Dedifferentiated amniotic fluid mesenchymal stem cell (primary cell): Measurements from ENCODE around the gene BRD9.
"Not testable (repeated sequence)": the region's sequence is repeated elsewhere in the genome, so short reads cannot be mapped to it uniquely, and the experiment has no call there.

Experiments
- DNase-seq: peaks from one replicate; pipeline ENCODE4 v3.0.0-alpha.2; 2016; ENCODE audit errors: extremely low spot score

BRD9 gene

GRCh38 chr5:892394-893136, at the start of gene BRD9, which contains the start of gene TRIP13:
TSS of gene BRD9 (minus strand) at chr5:892801. CDS start at chr5:892657, 144 bp downstream.
TSS of gene TRIP13 (plus strand) at chr5:892884. CDS start at chr5:892999, 115 bp downstream.
- peak; percentile 64 for DNase-seq

- not testable (repeated sequence) for DNase-seq
These were observed 48.1 kb upstream of the BRD9 start for GRCh38 chr5:940741-941140.

- no peak for DNase-seq
These were observed 46.8 kb upstream of the BRD9 start for GRCh38 chr5:939368-939767.

DNA sequence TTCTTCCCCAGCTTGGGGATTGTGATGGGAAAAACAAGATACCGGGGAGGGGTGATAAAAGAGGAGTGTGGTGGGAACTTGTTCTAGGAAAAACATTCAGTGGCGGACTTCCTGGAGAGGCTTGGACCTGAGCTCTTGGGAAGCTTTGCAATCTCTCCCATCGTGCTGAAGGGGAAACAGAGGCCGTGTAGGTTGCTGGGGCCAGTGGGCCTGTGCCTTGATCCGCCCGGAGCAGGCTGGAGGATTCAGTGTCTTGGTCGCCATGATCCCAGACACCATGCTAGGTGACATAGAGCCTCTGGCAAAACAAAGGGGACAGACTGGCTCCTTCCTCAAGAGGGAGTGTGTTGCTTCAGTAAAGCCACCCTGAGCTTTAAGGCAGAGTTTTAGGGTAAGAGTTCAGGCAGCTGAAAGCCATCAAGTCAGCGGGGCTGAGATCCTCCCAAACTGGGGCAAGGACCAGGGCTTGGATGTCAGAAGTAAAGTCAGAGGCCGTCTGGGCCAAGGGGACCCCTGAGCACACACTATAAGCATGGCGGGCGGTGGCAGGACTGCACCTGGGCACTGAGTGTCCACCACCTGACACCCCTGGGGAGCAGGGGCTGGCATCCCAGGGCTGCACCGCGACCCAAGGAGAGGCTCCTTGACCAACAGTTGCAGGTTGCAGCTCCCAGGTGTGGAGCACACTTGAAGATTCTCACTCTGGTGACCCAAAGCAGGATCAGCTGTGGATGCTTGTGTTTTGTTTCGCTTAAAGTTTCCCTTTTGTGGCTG, 44.7 kb upstream of the BRD9 start:
- no peak for DNase-seq

- DNase-seq = no peak
These were observed 43.8 kb upstream of the BRD9 start for GRCh38 chr5:936149-937144.

DNA sequence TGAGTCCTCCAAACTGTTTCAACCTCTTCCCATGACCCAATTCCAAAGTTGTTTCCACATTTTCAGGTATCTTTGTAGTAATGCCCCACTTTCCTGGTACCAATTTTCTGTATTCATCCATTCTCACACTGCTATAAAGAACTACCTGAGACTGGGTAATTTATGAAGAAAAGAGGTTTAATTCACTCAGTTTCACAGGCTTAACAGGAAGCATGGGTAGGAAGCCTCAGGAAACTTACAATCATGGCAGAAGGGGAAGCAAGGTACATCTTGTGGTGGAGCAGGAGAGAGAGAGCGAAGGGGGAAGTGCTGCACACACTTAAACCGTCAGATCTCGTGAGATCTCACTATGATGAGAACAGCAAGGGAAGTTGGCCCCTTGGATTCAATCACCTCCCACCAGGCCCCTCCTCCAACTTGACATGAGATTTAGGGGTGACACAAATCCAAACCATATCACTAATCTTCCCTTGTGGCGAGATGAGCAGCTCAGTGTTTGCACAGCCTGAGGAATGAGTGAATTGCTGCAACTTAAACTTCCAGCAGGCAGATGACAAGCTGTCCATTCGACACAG, 43.0 kb upstream of the BRD9 start:
- DNase-seq = no peak

DNA sequence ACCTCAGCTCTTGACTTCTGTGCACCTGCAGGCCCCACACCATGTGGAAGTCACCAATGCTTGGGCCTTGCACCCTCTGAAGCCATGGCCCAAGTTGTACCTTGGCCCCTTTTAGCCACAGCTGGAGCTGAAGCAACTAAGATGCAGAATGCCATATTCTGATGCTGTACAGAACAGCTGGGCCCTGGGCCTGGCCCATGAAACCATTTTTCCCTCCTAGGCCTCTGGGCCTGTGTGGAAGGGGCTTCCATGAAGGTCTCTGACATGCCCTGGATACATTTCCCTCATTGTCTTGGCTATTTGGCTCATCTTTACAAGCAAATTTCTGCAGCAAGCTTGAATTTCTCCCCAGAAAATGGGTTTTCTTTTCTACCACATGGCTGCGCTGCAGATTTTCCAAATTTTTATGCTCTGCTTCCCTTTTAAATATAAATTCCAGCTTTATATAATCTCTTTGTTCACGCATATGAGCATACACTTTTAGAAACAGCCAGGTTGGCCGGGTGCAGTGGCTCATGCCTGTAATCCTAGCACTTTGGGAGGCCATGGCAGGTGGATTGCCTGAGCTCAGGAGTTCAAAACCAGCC, 41.9 kb upstream of the BRD9 start:
- DNase-seq = not testable (repeated sequence)

GRCh38 chr5:933951-934350, 41.4 kb upstream of the BRD9 start:
- DNase-seq = not testable (repeated sequence)

GRCh38 chr5:933251-933861, 40.8 kb upstream of the BRD9 start:
- DNase-seq = no peak

- no peak for DNase-seq
These were observed 40.1 kb upstream of the BRD9 start for GRCh38 chr5:932628-933250.

DNA sequence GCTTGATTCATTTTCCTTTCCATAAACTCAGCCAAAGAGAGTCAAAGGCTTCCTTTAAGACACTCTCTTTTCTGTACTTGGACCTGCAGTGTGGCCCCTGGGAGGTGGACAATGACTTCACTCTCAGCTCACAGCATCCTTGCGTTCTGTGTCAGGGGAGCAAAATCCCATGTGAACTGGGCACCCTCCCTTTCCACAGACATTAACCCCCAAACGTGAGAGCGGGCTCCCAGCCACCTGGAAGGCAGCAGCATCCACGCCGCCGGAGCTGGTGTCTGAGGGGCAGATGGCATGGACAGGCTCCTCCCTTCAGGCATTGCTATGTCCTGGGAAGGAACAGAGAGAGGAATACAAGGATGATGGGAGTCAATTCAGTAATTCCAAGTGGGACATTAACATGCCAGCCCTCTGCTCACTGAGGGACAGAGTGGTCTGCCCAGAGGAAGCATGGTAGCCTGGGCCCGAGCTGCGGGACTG, 39.6 kb upstream of the BRD9 start:
- DNase-seq = no peak

- DNase-seq = no peak
These were observed 39.1 kb upstream of the BRD9 start for GRCh38 chr5:931570-932145.

DNA sequence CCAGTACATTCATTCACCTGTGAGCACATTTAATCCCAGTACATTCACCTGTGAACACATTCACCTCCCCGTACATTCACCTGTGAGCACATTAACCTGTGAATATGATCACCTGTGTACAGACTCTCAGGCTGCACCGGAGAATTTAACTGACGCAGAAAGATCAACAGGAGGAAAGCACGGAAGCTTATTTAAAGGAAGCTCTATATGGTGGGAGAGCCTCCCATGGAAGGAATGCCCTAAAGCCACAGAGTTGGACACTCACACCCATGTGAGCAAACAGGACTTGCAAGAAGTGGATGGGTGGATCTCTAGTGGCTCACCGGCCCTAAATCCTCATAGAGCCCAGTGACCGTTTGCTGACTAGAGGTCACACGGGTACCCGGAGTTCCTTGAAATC, 38.3 kb upstream of the BRD9 start:
- no peak for DNase-seq

DNA sequence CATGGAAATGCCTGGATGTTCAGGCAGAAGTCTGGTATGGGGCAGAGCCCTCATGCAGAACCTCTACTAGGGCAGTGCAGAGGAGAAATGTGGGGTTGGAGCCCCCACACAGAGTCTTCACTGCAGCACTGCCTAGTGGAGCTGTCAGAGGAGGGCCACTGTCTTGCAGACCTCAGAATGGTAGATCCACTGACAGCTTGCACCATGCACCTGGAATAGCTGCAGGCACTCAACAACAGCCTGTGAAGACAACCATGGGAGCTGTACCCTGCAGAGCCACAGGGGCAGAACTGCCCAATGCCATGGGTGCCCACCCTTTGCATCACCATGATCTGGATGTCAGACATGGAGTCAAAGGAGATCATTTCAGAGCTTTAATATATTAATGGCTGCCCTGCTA, 37.0 kb upstream of the BRD9 start:
- DNase-seq = no peak

DNA sequence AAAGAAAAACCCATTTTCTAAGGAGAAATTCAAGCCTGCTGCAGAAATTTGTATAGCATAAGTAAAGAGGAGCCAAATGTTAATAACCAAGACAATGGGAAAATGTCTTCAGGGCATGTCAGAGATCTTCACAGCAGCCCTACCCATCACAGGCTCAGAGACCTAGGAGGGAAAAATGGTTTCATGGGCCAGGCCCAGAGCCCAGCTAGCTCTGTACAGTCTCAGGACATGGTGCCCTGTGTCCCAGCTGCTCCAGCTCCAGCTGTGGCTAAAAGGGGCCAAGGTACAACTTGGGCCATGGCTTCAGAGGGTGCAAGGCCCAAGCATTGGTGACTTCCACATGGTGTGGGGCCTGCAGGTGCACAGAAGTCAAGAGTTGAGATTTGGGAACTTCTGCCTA, 36.6 kb upstream of the BRD9 start:
- not testable (repeated sequence) for DNase-seq

- DNase-seq = no peak
These were observed 34.8 kb upstream of the BRD9 start for GRCh38 chr5:927172-928015.

DNA sequence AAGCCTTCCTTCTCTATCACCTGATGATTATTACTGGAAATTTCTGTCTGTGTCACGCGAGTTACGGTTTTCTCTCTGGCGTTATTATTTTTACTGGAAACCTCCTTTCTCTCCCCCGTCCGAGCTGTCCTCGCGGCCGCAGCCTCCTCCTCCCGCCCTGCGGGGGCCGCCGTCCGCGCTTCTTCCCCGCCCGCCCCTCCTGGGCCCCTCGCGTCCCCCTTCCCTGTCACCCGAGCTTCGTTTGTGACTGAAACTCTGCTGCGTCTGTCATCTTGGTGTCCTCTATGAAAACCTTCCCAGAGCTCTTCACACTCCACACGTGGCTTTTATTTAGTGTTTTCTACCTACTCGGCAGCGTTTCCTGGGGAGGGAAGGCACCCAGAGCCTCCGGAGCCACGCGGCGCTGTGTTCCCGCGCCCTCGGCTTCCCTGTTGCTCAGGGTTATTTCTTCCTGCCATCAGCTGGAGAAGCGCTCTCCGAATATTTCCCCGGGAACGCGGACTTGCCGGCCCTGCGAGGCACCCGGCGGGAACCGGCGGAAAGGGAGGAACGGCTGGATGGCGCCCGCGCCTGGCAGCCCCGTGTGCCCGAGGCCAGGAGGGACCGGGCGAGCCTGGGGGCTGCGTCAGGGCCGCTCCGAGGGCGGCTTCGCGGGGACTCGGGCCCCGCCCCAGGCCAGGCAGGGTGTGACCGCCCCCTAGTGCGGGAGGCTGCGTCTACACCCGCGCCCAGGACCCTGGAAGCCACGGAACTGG, 34.0 kb upstream of the BRD9 start:
- no peak for DNase-seq

GRCh38 chr5:923281-923873, 30.8 kb upstream of the BRD9 start:
- DNase-seq = peak; percentile 51
